WTC11 (cell line): ENCODE results near the gene BPIFB2. TPM values are rescaled to one million over a fixed set of nuclear protein-coding genes. Genes with fewer than 3 reads are reported as not detected.
A peak's percentile ranks its signal among the peaks of the same experiment; 100 is the strongest.

Experiments
- ATAC-seq: fragments of 200-7000 bp; cut with Tn5 transposase; 2 replicates; pipeline ENCODE4 v1.10.0; 2021; ENCODE audit warnings: mild to moderate bottlenecking, moderate library complexity
- CTCF ChIA-PET: fragments of 300-600 bp; sonication (Branson Sonifier 250); formaldehyde crosslinking; loops from one replicate; lab custom pipeline; 2021; ENCODE audit warnings: antibody characterized with exemption; lab: Charles Lee
- POLR2A ChIA-PET: fragments of 350-600 bp; sonication (Branson Sonifier 250); formaldehyde crosslinking; loops from one replicate; lab custom pipeline; 2021; ENCODE audit warnings: antibody characterized with exemption; lab: Charles Lee
- DNase-seq: peaks from one replicate; pipeline ENCODE4 v3.0.0; 2021; ENCODE audit warnings: low spot score
- H3K27ac Mint-ChIP-seq: 2 replicates; pipeline ENCODE4 v1.8.0; 2021; ENCODE audit warnings: mixed read lengths
- H3K27me3 Mint-ChIP-seq: 2 replicates; pipeline ENCODE4 v1.8.0; 2021; ENCODE audit warnings: low read depth, mild to moderate bottlenecking, moderate library complexity, mixed read lengths
- H3K36me3 Mint-ChIP-seq: 2 replicates; pipeline ENCODE4 v1.8.0; 2021; ENCODE audit warnings: mixed read lengths
- H3K4me1 Mint-ChIP-seq: 2 replicates; pipeline ENCODE4 v1.8.0; 2022; ENCODE audit warnings: mixed read lengths
- H3K4me3 Mint-ChIP-seq: 2 replicates; pipeline ENCODE4 v1.8.0; 2021; ENCODE audit warnings: mild to moderate bottlenecking, moderate library complexity, mixed read lengths
- H3K9me3 Mint-ChIP-seq: 2 replicates; pipeline ENCODE4 v1.8.0; 2021; ENCODE audit warnings: mixed read lengths
- CREB1 ChIP-seq: sonication (generic); formaldehyde crosslinking; IDR thresholded peaks from 2 replicates; pipeline ENCODE4 v1.8.0; 2023; ENCODE audit warnings: mild to moderate bottlenecking, missing genetic modification reagents
- E2F4 ChIP-seq: sonication (generic); formaldehyde crosslinking; IDR thresholded peaks from 2 replicates; pipeline ENCODE4 v1.8.1; 2022; ENCODE audit warnings: low read depth, mild to moderate bottlenecking, moderate library complexity, missing genetic modification reagents, borderline replicate concordance
- FOXK1 ChIP-seq: sonication (generic); formaldehyde crosslinking; IDR thresholded peaks from 2 replicates; pipeline ENCODE4 v1.8.0; 2022; ENCODE audit warnings: mild to moderate bottlenecking, moderate library complexity, missing genetic modification reagents
- GTF2I ChIP-seq: fragments of 250-450 bp; sonication (Bioruptor Pico); conservative IDR thresholded peaks from 2 replicates; pipeline ENCODE4 v1.4.0; 2021; ENCODE audit warnings: mild to moderate bottlenecking
- NFE2L1 ChIP-seq: sonication (generic); formaldehyde crosslinking; IDR thresholded peaks from 2 replicates; pipeline ENCODE4 v1.8.1; 2023; ENCODE audit warnings: missing genetic modification reagents
- OVOL2 ChIP-seq: fragments of 250-450 bp; sonication (Bioruptor Pico); IDR thresholded peaks from 2 replicates; pipeline ENCODE4 v1.9.0; 2021; ENCODE audit warnings: mild to moderate bottlenecking, borderline replicate concordance
- ZNF121 ChIP-seq: sonication (generic); formaldehyde crosslinking; IDR thresholded peaks from 2 replicates; pipeline ENCODE4 v1.8.0; 2023; ENCODE audit warnings: missing genetic modification reagents
- ZNF317 ChIP-seq: sonication (generic); formaldehyde crosslinking; IDR thresholded peaks from 2 replicates; pipeline ENCODE4 v1.8.1; 2023; ENCODE audit warnings: low read depth, mild to moderate bottlenecking, moderate library complexity, missing genetic modification reagents, borderline replicate concordance
- ZNF416 ChIP-seq: fragments of 250-450 bp; sonication (Bioruptor Pico); IDR thresholded peaks from 2 replicates; pipeline ENCODE4 v1.9.0; 2021; ENCODE audit warnings: mild to moderate bottlenecking, inconsistent platforms
- total RNA-seq: library from RNA; stranded (reverse); gene quantifications from 3 replicates; pipeline ENCODE4 v1.2.3, GENCODE V29; 2021
- TF ChIP-seq, protein P1 (sequence below): sonication (generic); formaldehyde crosslinking; IDR thresholded peaks from 2 replicates; pipeline ENCODE4 v1.8.0; 2023; ENCODE audit warnings: mild to moderate bottlenecking, missing genetic modification reagents
- TF ChIP-seq, protein P2 (sequence below): sonication (generic); formaldehyde crosslinking; IDR thresholded peaks from 2 replicates; pipeline ENCODE4 v1.8.1; 2023; ENCODE audit warnings: mild to moderate bottlenecking, missing genetic modification reagents, moderate library complexity
- TF ChIP-seq, protein P3 (sequence below): sonication (generic); formaldehyde crosslinking; IDR thresholded peaks from 2 replicates; pipeline ENCODE4 v1.8.1; 2022; ENCODE audit warnings: mild to moderate bottlenecking, missing genetic modification reagents, moderate library complexity, borderline replicate concordance

BPIFB2 gene
- total RNA-seq, 1 experiment from 2014 or later: 0.09 TPM

- ChIA-PET POLR2A (no interaction called here), CTCF (interaction anchor here (1.0 kb wide), 1 partner anchor 39 kb away, joined by 3 read pairs; the partner anchor contains the start of gene SUN5)
- H3K36me3 Mint-ChIP-seq: no peaks in the 10 kb centered on the region
Observed at GRCh38 chr20:32965581-32966373, 41.7 kb upstream of the BPIFB2 start.

DNA sequence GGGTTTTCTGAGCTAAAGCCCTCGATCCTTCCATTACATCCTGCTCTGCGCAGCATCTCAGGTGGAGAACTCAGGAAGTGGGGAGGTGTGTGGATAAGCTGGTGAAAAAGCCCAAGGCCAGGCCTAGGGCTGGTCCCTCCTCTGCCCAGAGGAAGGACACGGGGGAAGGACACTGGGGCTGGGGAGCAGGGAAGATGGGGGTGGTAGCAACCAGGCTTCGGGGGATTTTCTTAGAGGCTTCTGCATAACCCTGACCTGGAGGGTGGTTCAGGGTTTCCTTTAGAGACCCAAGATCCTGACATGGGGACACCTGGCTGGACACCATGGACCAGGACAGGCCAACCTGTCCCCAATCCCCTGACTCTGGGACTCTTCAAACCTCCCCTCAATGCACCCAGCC, 41.1 kb upstream of the BPIFB2 start:
- H3K27ac Mint-ChIP-seq: no peak overlapping the region
- ATAC-seq: no peak
- POLR2A ChIA-PET: no interaction called here

More at GRCh38 chr20:32965581-32966373, 41.7 kb upstream of the BPIFB2 start:
- Mint-ChIP-seq H3K9me3 (no peaks in the 10 kb centered on the region), H3K4me1 (no peaks in the 10 kb centered on the region), H3K4me3 (no peak overlapping the region)
- ATAC-seq: no peak
- peak; percentile 4 for DNase-seq
- TF ChIP-seq GTF2I (CRISPR knock-in tag): no peak
- TF ChIP-seq CREB1 (CRISPR knock-in tag): no peak
- no peak for TF ChIP-seq NFE2L1
- TF ChIP-seq, protein P1, sequence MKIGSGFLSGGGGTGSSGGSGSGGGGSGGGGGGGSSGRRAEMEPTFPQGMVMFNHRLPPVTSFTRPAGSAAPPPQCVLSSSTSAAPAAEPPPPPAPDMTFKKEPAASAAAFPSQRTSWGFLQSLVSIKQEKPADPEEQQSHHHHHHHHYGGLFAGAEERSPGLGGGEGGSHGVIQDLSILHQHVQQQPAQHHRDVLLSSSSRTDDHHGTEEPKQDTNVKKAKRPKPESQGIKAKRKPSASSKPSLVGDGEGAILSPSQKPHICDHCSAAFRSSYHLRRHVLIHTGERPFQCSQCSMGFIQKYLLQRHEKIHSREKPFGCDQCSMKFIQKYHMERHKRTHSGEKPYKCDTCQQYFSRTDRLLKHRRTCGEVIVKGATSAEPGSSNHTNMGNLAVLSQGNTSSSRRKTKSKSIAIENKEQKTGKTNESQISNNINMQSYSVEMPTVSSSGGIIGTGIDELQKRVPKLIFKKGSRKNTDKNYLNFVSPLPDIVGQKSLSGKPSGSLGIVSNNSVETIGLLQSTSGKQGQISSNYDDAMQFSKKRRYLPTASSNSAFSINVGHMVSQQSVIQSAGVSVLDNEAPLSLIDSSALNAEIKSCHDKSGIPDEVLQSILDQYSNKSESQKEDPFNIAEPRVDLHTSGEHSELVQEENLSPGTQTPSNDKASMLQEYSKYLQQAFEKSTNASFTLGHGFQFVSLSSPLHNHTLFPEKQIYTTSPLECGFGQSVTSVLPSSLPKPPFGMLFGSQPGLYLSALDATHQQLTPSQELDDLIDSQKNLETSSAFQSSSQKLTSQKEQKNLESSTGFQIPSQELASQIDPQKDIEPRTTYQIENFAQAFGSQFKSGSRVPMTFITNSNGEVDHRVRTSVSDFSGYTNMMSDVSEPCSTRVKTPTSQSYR: no peak
- TF ChIP-seq, protein P2, sequence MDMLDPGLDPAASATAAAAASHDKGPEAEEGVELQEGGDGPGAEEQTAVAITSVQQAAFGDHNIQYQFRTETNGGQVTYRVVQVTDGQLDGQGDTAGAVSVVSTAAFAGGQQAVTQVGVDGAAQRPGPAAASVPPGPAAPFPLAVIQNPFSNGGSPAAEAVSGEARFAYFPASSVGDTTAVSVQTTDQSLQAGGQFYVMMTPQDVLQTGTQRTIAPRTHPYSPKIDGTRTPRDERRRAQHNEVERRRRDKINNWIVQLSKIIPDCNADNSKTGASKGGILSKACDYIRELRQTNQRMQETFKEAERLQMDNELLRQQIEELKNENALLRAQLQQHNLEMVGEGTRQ (CRISPR knock-in tag): no peak
- TF ChIP-seq ZNF416 (CRISPR knock-in tag): no peak
- TF ChIP-seq, all 79 proteins: peak for 0
- no peak overlapping the region for H3K27ac Mint-ChIP-seq
- H3K27me3 Mint-ChIP-seq: no peaks in the 10 kb centered on the region; the same call in none of the 2 replicates

GRCh38 chr20:32966881-32967781, 40.4 kb upstream of the BPIFB2 start:
- Mint-ChIP-seq H3K9me3 (no peaks in the 10 kb centered on the region), H3K4me1 (no peaks in the 10 kb centered on the region)
- no peak for TF ChIP-seq OVOL2 (CRISPR knock-in tag)
- TF ChIP-seq, protein P3, sequence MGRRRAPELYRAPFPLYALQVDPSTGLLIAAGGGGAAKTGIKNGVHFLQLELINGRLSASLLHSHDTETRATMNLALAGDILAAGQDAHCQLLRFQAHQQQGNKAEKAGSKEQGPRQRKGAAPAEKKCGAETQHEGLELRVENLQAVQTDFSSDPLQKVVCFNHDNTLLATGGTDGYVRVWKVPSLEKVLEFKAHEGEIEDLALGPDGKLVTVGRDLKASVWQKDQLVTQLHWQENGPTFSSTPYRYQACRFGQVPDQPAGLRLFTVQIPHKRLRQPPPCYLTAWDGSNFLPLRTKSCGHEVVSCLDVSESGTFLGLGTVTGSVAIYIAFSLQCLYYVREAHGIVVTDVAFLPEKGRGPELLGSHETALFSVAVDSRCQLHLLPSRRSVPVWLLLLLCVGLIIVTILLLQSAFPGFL: no peak
- TF ChIP-seq FOXK1 (CRISPR knock-in tag): no peak
- TF ChIP-seq ZNF121: no peak
- TF ChIP-seq ZNF317 (CRISPR knock-in tag): no peak
- TF ChIP-seq, all 79 proteins: peak for 0
- ChIA-PET CTCF (interaction anchor here (0.7 to 1.0 kb wide), 3 partner anchors 16 to 58 kb away, joined by 3 read pairs; partner anchors contain the start of gene SUN5), POLR2A (no interaction called here)
- no peaks in the 10 kb centered on the region; the same call in none of the 2 replicates for H3K27me3 Mint-ChIP-seq
- H3K4me3 Mint-ChIP-seq: no peak overlapping the region
- H3K27ac Mint-ChIP-seq: no peak overlapping the region
- no peak for ATAC-seq
- peak; percentile 10 for DNase-seq
- H3K36me3 Mint-ChIP-seq: no peaks in the 10 kb centered on the region

More for the DNA sequence above, 41.1 kb upstream of the BPIFB2 start:
- no peak for DNase-seq
- H3K4me3 Mint-ChIP-seq: no peak overlapping the region
- CTCF ChIA-PET: interaction anchor here (0.9 to 1.0 kb wide), 2 partner anchors 38 to 57 kb away, joined by 3 read pairs; partner anchors contain the start of gene SUN5
- H3K9me3 Mint-ChIP-seq: no peaks in the 10 kb centered on the region
- no peak for TF ChIP-seq E2F4 (CRISPR knock-in tag)
- no peaks in the 10 kb centered on the region for H3K36me3 Mint-ChIP-seq
- H3K4me1 Mint-ChIP-seq: no peaks in the 10 kb centered on the region
- no peaks in the 10 kb centered on the region; the same call in none of the 2 replicates for H3K27me3 Mint-ChIP-seq
